SKM-1 treated with dmso at 0.1 percent for 144 hours (cell line): Measurements from ENCODE around the gene SHH.

ENCODE experiments used
- DNase-seq: peaks from one replicate; lab custom pipeline; 2025; ENCODE audit not compliant: unreplicated experiment; lab: John Stamatoyannopoulos, UW

Gene SHH

GRCh38 chr7:155794196-155794595, 18.1 kb downstream of the SHH start:
- no peak for DNase-seq

DNA sequence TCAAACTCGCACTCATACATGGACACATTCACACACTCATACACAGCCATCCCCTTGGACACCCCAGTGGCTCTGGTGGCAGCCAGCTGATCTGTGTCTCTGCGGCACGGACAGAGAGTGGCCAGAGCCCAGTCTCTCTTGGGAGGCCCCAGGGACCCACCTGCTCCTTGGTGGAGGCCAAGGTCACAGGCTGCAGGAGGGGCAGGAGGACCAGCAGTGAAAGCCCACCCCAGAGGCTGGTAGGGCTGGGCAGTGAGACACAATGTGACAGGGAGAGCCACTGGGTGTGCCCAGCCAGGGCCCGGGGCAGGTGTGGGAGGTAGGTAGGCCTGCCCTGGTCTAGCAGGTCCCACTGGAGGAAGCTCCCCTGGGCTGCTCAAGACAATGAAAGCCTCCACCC, 18.5 kb downstream of the SHH start:
- DNase-seq = no peak

GRCh38 chr7:155792999-155793560, 19.2 kb downstream of the SHH start:
- DNase-seq = no peak

GRCh38 chr7:155792315-155792960, 19.8 kb downstream of the SHH start:
- no peak for DNase-seq

DNA sequence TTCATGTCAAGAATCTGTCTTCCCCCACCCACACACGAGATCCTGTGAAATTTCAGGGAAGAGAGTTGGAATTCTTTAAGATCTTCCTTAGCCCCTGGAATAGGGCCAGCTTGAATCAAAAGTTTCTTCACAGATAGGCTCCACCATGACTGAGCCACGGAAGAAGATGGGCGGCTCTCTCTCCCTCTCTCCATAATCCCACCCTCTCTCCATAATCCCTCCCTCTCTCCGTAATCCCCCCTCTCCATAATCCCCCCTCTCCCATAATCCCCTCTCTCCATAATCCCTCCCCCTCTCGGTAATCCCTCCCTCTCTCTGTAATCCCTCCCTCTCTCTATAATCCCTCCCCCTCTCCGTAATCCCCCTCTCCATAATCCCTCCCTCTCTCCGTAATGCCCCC, 20.4 kb downstream of the SHH start:
- no peak for DNase-seq

GRCh38 chr7:155791214-155791737, 21.0 kb downstream of the SHH start:
- DNase-seq = no peak

GRCh38 chr7:155790666-155791065, 21.6 kb downstream of the SHH start:
- DNase-seq = no peak

DNA sequence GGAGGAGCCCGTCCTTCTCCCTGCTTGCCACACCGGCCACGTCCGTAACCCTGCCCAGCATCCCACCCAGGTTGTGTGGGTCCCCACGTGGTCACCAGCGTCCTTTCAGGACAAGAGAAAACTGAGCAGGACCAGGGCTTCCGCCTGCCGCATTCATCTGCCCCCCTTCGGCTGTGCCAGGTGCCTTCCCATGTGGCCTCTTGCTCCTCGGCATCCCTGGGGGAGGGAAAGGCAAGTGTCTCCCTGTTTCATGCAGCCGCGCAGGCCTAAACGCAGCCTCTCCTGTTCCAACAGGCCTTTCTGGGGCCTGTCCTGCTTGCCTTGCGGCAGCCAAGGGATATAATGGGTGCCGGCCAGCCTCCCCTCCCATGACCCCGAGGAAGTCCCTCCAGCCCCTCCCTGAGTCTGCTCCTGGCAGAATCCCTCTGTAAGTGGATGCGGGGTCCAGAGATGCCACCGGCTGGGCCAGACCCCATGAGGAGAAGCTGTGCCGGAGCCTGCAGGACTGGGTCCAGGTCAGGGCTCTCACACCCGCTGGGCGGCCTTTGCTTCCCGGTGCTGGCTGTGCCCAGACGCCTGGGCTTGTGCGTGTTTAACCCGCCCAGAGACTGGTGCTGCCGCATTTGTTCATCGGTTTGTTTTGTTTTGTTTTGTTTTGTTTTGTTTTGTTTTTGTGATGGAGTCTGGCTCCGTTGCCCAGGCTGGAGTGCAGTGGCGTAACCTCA, 23.1 kb downstream of the SHH start:
- DNase-seq = no peak

GRCh38 chr7:155788616-155789000, 23.7 kb downstream of the SHH start:
- DNase-seq = no peak

GRCh38 chr7:155787171-155787851, 25.0 kb downstream of the SHH start:
- no peak for DNase-seq

DNA sequence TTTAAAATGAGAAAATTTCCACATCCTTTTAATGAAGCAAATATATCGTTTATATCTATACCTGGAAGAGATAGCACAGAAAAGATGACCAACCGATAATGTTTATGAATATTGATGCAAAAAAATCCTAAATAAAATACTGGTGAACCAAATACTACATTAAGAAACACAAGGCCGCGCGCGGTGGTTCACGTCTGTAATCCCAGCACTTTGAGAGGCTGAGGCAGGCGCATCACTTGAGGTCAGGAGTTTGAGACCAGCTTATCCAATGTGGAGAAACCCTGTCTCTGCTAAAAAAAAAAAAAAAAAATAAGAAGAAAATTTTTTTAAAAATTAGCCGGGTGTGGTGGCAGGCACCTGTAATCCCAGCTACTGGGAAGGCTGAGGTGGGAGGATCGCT, 25.8 kb downstream of the SHH start:
- no peak for DNase-seq

DNA sequence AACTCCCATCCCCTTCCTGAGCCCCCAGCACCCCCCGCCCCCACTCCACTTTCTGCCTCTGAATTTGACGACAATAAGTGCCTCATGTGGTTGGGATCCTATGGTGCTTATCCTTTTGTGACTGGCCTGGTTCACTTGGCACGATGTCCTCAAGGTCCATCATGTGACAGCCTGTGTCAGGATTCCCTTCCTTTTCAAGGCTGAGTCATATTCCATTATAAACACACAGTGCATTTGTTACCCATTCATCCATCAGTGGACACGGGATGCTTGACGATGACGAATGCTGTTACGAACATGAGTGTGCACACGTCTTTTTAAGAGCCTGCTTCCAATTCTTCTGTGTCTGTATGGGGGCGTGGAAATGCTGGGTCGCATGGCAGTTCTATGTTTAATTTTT, 26.7 kb downstream of the SHH start:
- DNase-seq = no peak

DNA sequence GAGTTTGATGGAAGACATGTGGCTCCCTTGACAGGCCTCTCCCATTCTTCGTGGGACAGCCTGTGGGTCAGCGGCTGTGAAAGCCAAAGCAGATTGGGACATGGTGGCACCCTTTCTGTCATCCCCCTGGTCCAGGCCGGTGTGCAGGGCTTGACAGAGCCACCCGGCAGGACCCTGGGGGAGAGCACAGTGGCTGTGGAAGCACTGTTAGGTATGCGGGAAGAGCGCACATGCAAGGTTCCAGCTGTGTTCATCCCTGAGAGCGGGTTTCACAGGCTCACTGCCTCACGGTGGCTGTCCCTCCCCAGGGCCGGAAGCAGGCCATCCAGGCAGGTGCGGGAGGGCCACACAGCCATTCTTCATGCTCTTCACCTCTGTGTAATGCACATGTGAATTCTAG, 29.8 kb downstream of the SHH start:
- no peak for DNase-seq

GRCh38 chr7:155781433-155781832, 30.8 kb downstream of the SHH start:
- DNase-seq = no peak

DNA sequence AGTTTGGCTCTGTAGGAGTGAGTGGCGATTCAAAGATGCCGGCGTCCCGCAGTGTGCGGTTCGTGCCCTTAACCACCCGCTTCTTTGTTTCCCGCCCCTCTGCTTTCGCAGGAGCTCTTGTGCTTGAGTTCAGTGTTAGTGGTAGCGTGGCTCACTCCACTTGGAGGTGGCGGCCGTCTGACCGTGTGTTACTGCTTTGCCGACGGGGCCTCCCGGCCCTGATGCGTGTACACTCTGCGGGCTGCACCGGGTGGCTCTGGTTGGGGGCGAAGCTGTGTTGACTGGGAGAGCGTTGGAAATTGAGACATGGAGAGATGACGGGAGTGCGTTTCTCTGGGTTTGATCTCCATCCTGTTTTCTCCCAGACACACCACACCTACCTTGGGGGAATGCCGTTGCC, 31.4 kb downstream of the SHH start:
- no peak for DNase-seq

DNA sequence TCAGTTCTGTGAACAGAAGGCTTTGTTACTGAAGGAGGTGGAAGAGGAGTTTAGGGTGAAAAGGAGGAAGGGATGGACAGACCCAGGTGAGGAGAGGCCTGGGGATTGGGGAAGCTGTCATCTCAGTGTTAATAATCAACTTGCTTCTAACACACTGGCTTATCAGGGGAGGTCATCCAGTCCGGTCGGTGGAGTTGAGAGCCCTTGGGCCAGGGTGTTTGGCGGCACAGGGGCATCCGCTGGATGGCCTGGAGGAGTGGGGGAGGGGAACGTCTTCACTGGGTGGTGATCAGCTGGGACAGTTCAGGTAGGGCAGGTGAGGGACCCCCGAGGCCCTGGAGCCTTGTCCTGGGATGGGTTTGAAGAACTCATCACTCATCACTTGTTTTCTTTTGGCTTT, 33.9 kb downstream of the SHH start:
- no peak for DNase-seq

DNA sequence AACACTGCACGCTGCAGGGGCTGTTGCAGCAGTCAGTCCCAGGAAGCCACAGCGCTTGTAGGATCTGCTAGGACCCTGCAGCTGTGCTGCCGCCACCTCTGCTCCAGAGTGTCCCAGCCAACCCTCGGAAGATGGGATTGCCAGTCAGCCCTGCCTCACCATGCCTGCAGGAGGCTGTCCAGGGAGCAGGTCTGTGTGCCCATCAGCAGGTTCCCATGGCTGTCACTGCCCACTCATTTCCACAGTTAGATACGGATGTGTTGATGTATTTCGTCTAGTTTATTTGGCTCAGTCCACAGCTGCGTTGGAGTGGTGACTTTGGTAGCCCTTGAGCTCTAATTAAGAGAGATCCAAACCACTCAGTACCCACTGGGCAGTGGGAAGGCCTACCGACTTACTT, 35.7 kb downstream of the SHH start:
- no peak for DNase-seq

- DNase-seq = no peak
These were observed 36.6 kb downstream of the SHH start for GRCh38 chr7:155775691-155776090.

DNA sequence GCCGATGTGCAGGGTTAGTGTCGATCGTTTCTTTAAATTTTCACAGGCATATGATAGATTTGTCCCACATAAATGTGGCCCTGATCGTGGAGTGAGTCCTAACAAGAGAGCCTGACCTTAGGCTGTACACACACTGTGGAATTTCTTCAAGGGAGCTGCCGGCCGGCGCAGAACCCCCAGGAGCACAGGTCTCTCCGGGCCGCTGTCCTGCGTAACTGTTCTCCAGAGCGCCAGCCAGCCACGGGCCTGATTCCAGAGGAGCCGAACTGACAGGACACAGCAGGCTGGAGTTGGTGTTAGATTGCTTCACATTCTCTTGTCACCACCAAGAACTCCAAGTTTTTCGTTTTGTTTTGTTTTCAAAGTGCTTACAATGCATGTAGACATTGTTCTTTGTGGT, 37.3 kb downstream of the SHH start:
- no peak for DNase-seq

GRCh38 chr7:155773531-155773930, 38.7 kb downstream of the SHH start:
- no peak for DNase-seq

GRCh38 chr7:155770241-155770640, 42.0 kb downstream of the SHH start:
- DNase-seq = no peak

DNA sequence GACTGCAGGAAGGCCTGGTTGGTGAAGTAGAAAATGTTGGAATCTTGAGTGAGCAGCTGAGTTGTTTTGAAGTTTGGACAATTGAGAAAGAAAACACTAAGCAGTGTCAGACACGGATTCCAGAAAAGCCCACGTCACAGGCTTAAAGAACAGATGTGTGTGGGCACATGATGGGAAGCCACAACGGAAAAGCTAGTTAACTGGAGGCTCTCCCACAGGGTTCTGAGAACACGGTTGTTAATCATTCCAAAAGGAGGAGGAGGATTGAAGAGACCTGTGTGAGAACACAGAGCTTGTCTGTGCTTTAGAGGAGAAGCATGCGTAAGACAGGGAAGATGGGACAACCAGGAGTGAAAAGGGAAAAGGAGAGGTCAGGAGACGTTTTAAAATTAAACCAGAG, 42.6 kb downstream of the SHH start:
- DNase-seq = no peak
